ENCODE results near the gene PDGFA.

DNA sequence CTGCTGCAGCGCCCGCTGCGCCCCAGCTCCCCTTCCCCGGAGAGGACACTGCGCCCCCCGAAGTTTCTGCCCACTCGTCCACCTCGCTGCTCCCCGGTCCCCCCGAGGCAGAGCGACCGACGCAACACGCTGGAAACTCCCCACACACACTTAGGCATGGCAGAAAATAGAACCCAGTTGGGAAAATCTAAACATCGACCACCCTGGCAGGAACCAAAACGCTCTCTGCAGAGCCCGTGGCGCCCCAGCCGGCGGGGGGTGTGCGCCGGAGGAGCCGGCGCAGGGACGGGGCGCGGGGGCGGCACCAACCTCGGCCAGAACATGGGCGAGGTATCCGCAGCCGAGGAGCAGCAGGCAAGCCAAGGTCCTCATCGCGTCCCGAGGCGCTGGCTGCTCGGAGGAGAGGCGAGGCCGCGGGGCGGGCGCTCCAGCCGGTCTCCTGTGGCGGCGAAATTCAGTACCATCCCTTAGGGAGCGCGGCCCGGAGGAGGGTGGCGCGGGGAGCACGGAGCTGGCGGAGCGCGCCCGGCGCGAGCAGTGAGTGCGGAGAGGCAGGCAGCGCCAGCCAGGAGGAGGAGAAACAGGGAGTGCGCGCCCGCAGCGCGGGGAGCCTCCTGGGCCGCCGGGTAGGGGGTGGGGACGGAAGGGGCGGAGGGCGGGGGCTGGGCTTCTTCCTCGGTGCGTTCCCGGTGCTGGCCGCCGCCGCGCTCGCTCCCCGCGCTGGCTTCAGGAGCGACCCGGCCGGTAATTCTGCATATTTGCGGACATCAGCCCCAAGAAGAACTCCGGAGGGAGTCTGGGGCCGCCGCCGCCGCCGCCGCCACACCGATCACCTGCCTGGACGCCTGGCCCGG lies 789 bp downstream of the PDGFA start:
- TF ChIP-seq POLR2A (IDR thresholded peaks at IDR 0.05) = peak in 2 of 4 donors; percentile 59 to 72
- TF ChIP-seq, protein P1, sequence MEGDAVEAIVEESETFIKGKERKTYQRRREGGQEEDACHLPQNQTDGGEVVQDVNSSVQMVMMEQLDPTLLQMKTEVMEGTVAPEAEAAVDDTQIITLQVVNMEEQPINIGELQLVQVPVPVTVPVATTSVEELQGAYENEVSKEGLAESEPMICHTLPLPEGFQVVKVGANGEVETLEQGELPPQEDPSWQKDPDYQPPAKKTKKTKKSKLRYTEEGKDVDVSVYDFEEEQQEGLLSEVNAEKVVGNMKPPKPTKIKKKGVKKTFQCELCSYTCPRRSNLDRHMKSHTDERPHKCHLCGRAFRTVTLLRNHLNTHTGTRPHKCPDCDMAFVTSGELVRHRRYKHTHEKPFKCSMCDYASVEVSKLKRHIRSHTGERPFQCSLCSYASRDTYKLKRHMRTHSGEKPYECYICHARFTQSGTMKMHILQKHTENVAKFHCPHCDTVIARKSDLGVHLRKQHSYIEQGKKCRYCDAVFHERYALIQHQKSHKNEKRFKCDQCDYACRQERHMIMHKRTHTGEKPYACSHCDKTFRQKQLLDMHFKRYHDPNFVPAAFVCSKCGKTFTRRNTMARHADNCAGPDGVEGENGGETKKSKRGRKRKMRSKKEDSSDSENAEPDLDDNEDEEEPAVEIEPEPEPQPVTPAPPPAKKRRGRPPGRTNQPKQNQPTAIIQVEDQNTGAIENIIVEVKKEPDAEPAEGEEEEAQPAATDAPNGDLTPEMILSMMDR (IDR thresholded peaks at IDR 0.05) = no peak

Measured in esophagus squamous epithelium (tissue), 4 donors.